Type B pancreatic cell (in vitro differentiated cells): ENCODE measurements around the gene PRPF40A. TPM values are rescaled to one million over a fixed set of nuclear protein-coding genes. Genes with fewer than 3 reads are reported as not detected.

Experiments used
- DNase-seq: peaks from one replicate; pipeline ENCODE4 v3.0.0; 2021; ENCODE audit warnings: mixed read lengths; ENCODE audit not compliant: unreplicated experiment; ENCODE audit errors: extremely low spot score
- H3K27ac Mint-ChIP-seq: 2 replicates; pipeline ENCODE4 v1.8.0; 2021; ENCODE audit warnings: mild to moderate bottlenecking, mixed read lengths
- H3K27me3 Mint-ChIP-seq: 2 replicates; pipeline ENCODE4 v1.8.0; 2021; ENCODE audit warnings: mixed read lengths
- H3K36me3 Mint-ChIP-seq: 2 replicates; pipeline ENCODE4 v1.8.0; 2021; ENCODE audit warnings: mixed read lengths
- H3K4me1 Mint-ChIP-seq: one replicate; pipeline ENCODE4 v1.8.0; 2021; ENCODE audit warnings: mixed read lengths; ENCODE audit not compliant: unreplicated experiment
- H3K4me3 Mint-ChIP-seq: 2 replicates; pipeline ENCODE4 v1.8.0; 2021; ENCODE audit warnings: mild to moderate bottlenecking, mixed read lengths
- H3K9me3 Mint-ChIP-seq: 2 replicates; pipeline ENCODE4 v1.8.0; 2021; ENCODE audit warnings: mixed read lengths
- total RNA-seq: library from RNA; stranded (reverse); gene quantifications from 2 replicates; pipeline ENCODE4 v1.2.1, GENCODE V29; 2021; ENCODE audit warnings: low replicate concordance
- TF ChIP-seq, protein P1 (sequence below): fragments of 200-600 bp; sonication (generic); conservative IDR thresholded peaks from 2 replicates; pipeline ENCODE4 v1.5.0; 2021; ENCODE audit warnings: antibody characterized with exemption, mild to moderate bottlenecking

The PRPF40A gene
- total RNA-seq, 1 donor from 2014 or later, result 119 TPM

- no peaks in the 10 kb centered on the region for H3K9me3 Mint-ChIP-seq
- DNase-seq, result no peak
- TF ChIP-seq, protein P1, sequence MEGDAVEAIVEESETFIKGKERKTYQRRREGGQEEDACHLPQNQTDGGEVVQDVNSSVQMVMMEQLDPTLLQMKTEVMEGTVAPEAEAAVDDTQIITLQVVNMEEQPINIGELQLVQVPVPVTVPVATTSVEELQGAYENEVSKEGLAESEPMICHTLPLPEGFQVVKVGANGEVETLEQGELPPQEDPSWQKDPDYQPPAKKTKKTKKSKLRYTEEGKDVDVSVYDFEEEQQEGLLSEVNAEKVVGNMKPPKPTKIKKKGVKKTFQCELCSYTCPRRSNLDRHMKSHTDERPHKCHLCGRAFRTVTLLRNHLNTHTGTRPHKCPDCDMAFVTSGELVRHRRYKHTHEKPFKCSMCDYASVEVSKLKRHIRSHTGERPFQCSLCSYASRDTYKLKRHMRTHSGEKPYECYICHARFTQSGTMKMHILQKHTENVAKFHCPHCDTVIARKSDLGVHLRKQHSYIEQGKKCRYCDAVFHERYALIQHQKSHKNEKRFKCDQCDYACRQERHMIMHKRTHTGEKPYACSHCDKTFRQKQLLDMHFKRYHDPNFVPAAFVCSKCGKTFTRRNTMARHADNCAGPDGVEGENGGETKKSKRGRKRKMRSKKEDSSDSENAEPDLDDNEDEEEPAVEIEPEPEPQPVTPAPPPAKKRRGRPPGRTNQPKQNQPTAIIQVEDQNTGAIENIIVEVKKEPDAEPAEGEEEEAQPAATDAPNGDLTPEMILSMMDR, result no peak
- no peak overlapping the region for H3K27ac Mint-ChIP-seq
- H3K4me1 Mint-ChIP-seq, result no peaks in the 10 kb centered on the region
- H3K4me3 Mint-ChIP-seq, result no peak overlapping the region
- no peaks in the 10 kb centered on the region for H3K27me3 Mint-ChIP-seq
- H3K36me3 Mint-ChIP-seq, result peaks cover 64% of the 10 kb centered on the region
Observed at GRCh38 chr2:152617456-152618192, 99.6 kb downstream of the PRPF40A start.

DNA sequence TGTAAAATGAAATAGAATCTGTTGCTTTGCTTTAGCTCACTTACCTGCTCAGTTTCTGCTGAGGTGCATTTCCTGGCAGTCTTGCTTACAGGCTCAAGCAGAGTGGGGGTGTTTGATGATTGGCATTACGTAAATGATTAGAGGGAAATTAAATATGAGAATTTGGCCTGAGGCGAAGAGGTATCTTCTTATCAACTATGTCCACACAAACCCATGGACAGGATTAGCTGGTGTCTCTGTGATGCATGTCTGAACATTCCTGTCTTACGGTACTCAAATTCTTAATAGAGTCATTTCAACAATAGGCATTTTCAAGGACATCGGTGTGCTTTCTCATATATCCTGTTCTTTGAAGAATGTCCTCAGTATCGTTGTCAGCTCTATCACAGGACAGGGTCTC lies 102.1 kb downstream of the PRPF40A start:
- peaks cover 59% of the 10 kb centered on the region for H3K36me3 Mint-ChIP-seq

GRCh38 chr2:152613235-152613634 lies 104.0 kb downstream of the PRPF40A start:
- Mint-ChIP-seq H3K4me3 (no peak overlapping the region), H3K9me3 (no peaks in the 10 kb centered on the region), H3K27me3 (no peaks in the 10 kb centered on the region), H3K36me3 (peaks cover 56% of the 10 kb centered on the region), H3K27ac (no peak overlapping the region), H3K4me1 (peaks cover 5% of the 10 kb centered on the region)
- no peak for DNase-seq
- TF ChIP-seq, protein P1, result no peak

More for the DNA sequence above, 102.1 kb downstream of the PRPF40A start:
- no peaks in the 10 kb centered on the region for H3K9me3 Mint-ChIP-seq
- no peak for DNase-seq
- peaks cover 5% of the 10 kb centered on the region for H3K4me1 Mint-ChIP-seq
- TF ChIP-seq, protein P1, result no peak
- H3K27me3 Mint-ChIP-seq, result no peaks in the 10 kb centered on the region
- H3K27ac Mint-ChIP-seq, result peak overlapping the region; percentile 4
- H3K4me3 Mint-ChIP-seq, result no peak overlapping the region

GRCh38 chr2:152611458-152612231 lies 105.6 kb downstream of the PRPF40A start:
- Mint-ChIP-seq H3K27ac (no peak overlapping the region), H3K4me1 (peaks cover 5% of the 10 kb centered on the region), H3K36me3 (peaks cover 46% of the 10 kb centered on the region), H3K9me3 (no peaks in the 10 kb centered on the region), H3K27me3 (no peaks in the 10 kb centered on the region), H3K4me3 (no peak overlapping the region)
- TF ChIP-seq, protein P1, result no peak
- no peak for DNase-seq

DNA sequence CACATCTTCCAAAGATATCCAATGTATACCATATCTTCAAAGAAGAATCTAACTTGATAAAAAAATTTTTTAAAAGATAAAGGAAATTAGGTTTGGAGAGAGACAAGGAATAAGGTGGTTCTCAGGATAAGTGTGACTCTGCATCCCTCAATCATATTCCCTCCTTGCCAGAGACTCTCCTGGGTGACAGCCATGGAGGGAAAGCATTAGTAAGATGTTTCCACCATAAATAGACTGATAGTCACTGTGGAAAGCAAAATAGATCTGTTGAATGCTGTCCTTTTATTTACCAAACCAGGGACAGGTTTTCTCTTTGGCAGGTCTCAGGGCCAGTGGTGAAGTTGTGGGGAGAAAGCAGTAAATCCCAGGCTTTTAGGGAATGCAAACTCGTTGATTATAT lies 107.6 kb downstream of the PRPF40A start:
- Mint-ChIP-seq H3K27me3 (no peaks in the 10 kb centered on the region), H3K36me3 (peaks cover 38% of the 10 kb centered on the region), H3K9me3 (no peaks in the 10 kb centered on the region), H3K27ac (no peak overlapping the region), H3K4me3 (no peak overlapping the region), H3K4me1 (peaks cover 5% of the 10 kb centered on the region)
- no peak for DNase-seq
- TF ChIP-seq, protein P1, result no peak
